ENCODE measurements around the gene FOXP1.

DNA sequence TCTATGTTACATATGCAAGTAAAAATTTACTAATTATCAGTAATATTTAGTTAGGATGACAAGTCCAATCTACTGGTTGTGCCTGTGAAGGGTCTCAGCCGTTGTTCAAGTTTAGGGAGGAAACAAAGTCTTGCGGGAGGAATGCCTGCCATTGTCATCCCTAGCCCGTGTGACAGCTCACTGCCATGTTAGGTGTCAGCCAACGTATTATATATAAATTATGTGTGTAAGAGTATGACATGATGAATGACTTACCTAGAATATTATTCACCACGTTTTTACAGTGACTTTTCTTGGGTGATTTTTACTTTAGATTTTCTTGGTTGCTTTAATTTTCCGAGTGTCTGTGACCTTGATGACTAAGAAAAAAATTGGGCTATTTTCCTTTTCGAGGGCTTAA lies 656.7 kb downstream of the FOXP1 start:
- no peak for TF ChIP-seq KDM1A (IDR thresholded peaks at IDR 0.05)
- TF ChIP-seq UBTF (IDR thresholded peaks at IDR 0.05; ENCODE audit: borderline replicate concordance in 1 of 2, low read depth in 2 of 2, low read length in 2 of 2), result no peak
- TF ChIP-seq, protein P1, sequence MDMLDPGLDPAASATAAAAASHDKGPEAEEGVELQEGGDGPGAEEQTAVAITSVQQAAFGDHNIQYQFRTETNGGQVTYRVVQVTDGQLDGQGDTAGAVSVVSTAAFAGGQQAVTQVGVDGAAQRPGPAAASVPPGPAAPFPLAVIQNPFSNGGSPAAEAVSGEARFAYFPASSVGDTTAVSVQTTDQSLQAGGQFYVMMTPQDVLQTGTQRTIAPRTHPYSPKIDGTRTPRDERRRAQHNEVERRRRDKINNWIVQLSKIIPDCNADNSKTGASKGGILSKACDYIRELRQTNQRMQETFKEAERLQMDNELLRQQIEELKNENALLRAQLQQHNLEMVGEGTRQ (CRISPR knock-in tag; IDR thresholded peaks at IDR 0.05), result no peak
- no peak for TF ChIP-seq CTCF (IDR thresholded peaks at IDR 0.05 in 2 of 3, conservative IDR thresholded peaks at IDR 0.05 in 1 of 3; ENCODE audit: insufficient read depth in 2 of 3, low read depth in 1 of 3, low read length in 3 of 3)
- TF ChIP-seq NUFIP1 (IDR thresholded peaks at IDR 0.05; ENCODE audit: partially characterized antibody), result no peak
- TF ChIP-seq NCOA2 (IDR thresholded peaks at IDR 0.05; ENCODE audit: partially characterized antibody in 2 of 2), result no peak
- TF ChIP-seq ZNF3 (CRISPR knock-in tag; IDR thresholded peaks at IDR 0.05), result no peak
- no peak for TF ChIP-seq DACH1 (IDR thresholded peaks at IDR 0.05; ENCODE audit: partially characterized antibody)
- no peak for TF ChIP-seq POLR2AphosphoS5 (IDR thresholded peaks at IDR 0.05; ENCODE audit: control insufficient read depth, insufficient read depth, low read depth, low read length)
- TF ChIP-seq CBX5 (IDR thresholded peaks at IDR 0.05; ENCODE audit: borderline replicate concordance, low read depth), result no peak
- TF ChIP-seq, protein P2, sequence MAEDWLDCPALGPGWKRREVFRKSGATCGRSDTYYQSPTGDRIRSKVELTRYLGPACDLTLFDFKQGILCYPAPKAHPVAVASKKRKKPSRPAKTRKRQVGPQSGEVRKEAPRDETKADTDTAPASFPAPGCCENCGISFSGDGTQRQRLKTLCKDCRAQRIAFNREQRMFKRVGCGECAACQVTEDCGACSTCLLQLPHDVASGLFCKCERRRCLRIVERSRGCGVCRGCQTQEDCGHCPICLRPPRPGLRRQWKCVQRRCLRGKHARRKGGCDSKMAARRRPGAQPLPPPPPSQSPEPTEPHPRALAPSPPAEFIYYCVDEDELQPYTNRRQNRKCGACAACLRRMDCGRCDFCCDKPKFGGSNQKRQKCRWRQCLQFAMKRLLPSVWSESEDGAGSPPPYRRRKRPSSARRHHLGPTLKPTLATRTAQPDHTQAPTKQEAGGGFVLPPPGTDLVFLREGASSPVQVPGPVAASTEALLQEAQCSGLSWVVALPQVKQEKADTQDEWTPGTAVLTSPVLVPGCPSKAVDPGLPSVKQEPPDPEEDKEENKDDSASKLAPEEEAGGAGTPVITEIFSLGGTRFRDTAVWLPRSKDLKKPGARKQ (CRISPR knock-in tag; IDR thresholded peaks at IDR 0.05), result no peak
